Naive thymus-derived CD4-positive, alpha-beta T cell (primary cell): ENCODE measurements around the gene TSEN54. TPM values are rescaled to one million over a fixed set of nuclear protein-coding genes. Genes with fewer than 3 reads are reported as not detected.
"Not testable (repeated sequence)": the region's sequence is repeated elsewhere in the genome, so short reads cannot be mapped to it uniquely, and the experiment has no call there.

ENCODE experiments used
- ATAC-seq: fragments of 150-1000 bp; cut with Tn5 transposase; 2 replicates; pipeline ENCODE4 v1.10.0; 2021; ENCODE audit warnings: mild to moderate bottlenecking, moderate library complexity
- CTCF ChIA-PET: fragments of 350-600 bp; sonication (Branson Sonifier 250); formaldehyde crosslinking; loops from one replicate; lab custom pipeline; 2021; ENCODE audit warnings: antibody characterized with exemption; lab: Charles Lee
- POLR2A ChIA-PET: fragments of 350-600 bp; sonication (Branson Sonifier 250); formaldehyde crosslinking; loops from one replicate; lab custom pipeline; 2021; ENCODE audit warnings: antibody characterized with exemption, inconsistent platforms; lab: Charles Lee
- DNase-seq, 9 donors: peaks; one replicate each; pipeline versions ENCODE4 v3.0.0 to v3.0.0-alpha.2; 2020 to 2022; ENCODE audit warnings: mixed read lengths in 1 of 9
- H3K27ac ChIP-seq: one replicate; pipeline ENCODE4 v1.7.0; 2013; ENCODE audit warnings: mild to moderate bottlenecking, low read depth, low read length, moderate library complexity
- H3K27me3 ChIP-seq, 2 donors: one replicate each; pipeline ENCODE4 v1.7.0; 2013; ENCODE audit warnings: low read length in 2 of 2, mild to moderate bottlenecking in 2 of 2, moderate library complexity in 2 of 2; ENCODE audit not compliant: control insufficient read depth in 2 of 2, insufficient read depth in 2 of 2
- H3K36me3 ChIP-seq, 3 experiments: 1 replicate in 2 of 3; 2 replicates in 1 of 3; pipeline ENCODE4 v1.7.0; 2013; ENCODE audit warnings: low read length in 3 of 3, mild to moderate bottlenecking in 3 of 3, moderate library complexity in 1 of 3; ENCODE audit not compliant: insufficient read depth in 3 of 3, control insufficient read depth in 2 of 3
- H3K4me1 ChIP-seq, 2 donors: one replicate each; pipeline ENCODE4 v1.7.0; 2013; ENCODE audit warnings: low read length in 2 of 2, mild to moderate bottlenecking in 2 of 2, moderate library complexity in 1 of 2; ENCODE audit not compliant: control insufficient read depth in 2 of 2, insufficient read depth in 2 of 2
- H3K4me3 ChIP-seq: 2 replicates; pipeline ENCODE4 v1.7.0; 2013; ENCODE audit warnings: mild to moderate bottlenecking, low read length
- H3K9me3 ChIP-seq, 3 experiments: 1 replicate in 2 of 3; 2 replicates in 1 of 3; pipeline ENCODE4 v1.7.0; 2013; ENCODE audit warnings: low read length in 3 of 3; ENCODE audit not compliant: control insufficient read depth in 2 of 3
- H3K27ac Mint-ChIP-seq, 9 donors: one replicate each; pipeline ENCODE4 v1.8.0; 2020 to 2022; ENCODE audit warnings: mixed read lengths in 9 of 9, mild to moderate bottlenecking in 8 of 9, moderate library complexity in 5 of 9, inconsistent platforms in 2 of 9
- H3K27me3 Mint-ChIP-seq, 5 donors: one replicate each; pipeline ENCODE4 v1.8.0; 2021 to 2022; ENCODE audit warnings: mixed read lengths in 5 of 5, mild to moderate bottlenecking in 1 of 5
- H3K36me3 Mint-ChIP-seq, 5 donors: one replicate each; pipeline ENCODE4 v1.8.0; 2020 to 2022; ENCODE audit warnings: mixed read lengths in 5 of 5, mild to moderate bottlenecking in 3 of 5, inconsistent platforms in 1 of 5
- H3K4me1 Mint-ChIP-seq, 7 donors: one replicate each; pipeline ENCODE4 v1.8.0; 2020 to 2022; ENCODE audit warnings: mixed read lengths in 7 of 7, mild to moderate bottlenecking in 3 of 7, inconsistent platforms in 1 of 7
- H3K4me3 Mint-ChIP-seq, 10 donors: one replicate each; pipeline ENCODE4 v1.8.0; 2020 to 2022; ENCODE audit warnings: mild to moderate bottlenecking in 10 of 10, mixed read lengths in 10 of 10, moderate library complexity in 6 of 10, inconsistent platforms in 2 of 10
- H3K9me3 Mint-ChIP-seq, 11 donors: one replicate each; pipeline ENCODE4 v1.8.0; 2020 to 2022; ENCODE audit warnings: mixed read lengths in 11 of 11, mild to moderate bottlenecking in 4 of 11, inconsistent platforms in 1 of 11, moderate library complexity in 1 of 11
- intact Hi-C, 2 donors: fragments of 100-400 bp; cut with micrococcal nuclease; formaldehyde crosslinking; loops; one replicate each; pipeline ENCODE4 v1.15.1; 2023
- polyA plus RNA-seq, 2 donors: library from polyadenylated mRNA; unstranded; fragments of 300-500 nt; fragmentation: Illumina TruSeq; gene quantifications; one replicate each; pipeline ENCODE4 v1.2.3, GENCODE V29; 2021
- total RNA-seq, 6 experiments: library from RNA in 5 of 6; stranded (reverse) in 5 of 6; gene quantifications; 1 replicate in 5 of 6; 2 replicates in 1 of 6; pipeline ENCODE4 v1.2.3 and lab custom pipeline; 2021 to 2026

Gene TSEN54
- total and polyA plus RNA-seq, 7 experiments from 2014 or later = 36.2 to 85.0 (median 56.7) TPM

- intact Hi-C loops = loop anchor here (1.0 to 5.0 kb wide), 3 partner anchors 16 to 247 kb away; partner anchors contain the start of genes MIF4GD (in 1 of the 2), RECQL5 (in 1 of the 2) and SAP30BP (in 1 of the 2)
- peaks cover 0 to 23% (median 8%) of the 10 kb centered on the region in 5 donors for H3K36me3 Mint-ChIP-seq
- peak overlapping the region; percentile 71 for H3K27ac ChIP-seq
These were observed 2.7 kb downstream of the TSEN54 start for GRCh38 chr17:75518983-75519537.

GRCh38 chr17:75520413-75520812, 4.1 kb downstream of the TSEN54 start:
- H3K27me3 Mint-ChIP-seq, H3K4me3 ChIP-seq, H3K27ac Mint-ChIP-seq, CTCF ChIA-PET, DNase-seq, H3K4me3 Mint-ChIP-seq, H3K9me3 Mint-ChIP-seq, intact Hi-C loops, H3K9me3 ChIP-seq, H3K27ac ChIP-seq, ATAC-seq, H3K27me3 ChIP-seq: not testable (repeated sequence)
- Mint-ChIP-seq H3K4me1 (peaks cover 20 to 35% (median 24%) of the 10 kb centered on the region in 7 donors), H3K36me3 (peaks cover 0 to 23% (median 8%) of the 10 kb centered on the region in 5 donors)
- POLR2A ChIA-PET = interaction anchor here (0.7 kb wide), 2 partner anchors 12 to 52 kb away, joined by 3 read pairs; no protein-coding TSS in a partner anchor
- H3K36me3 ChIP-seq = peaks cover 8 to 44% (median 10%) of the 10 kb centered on the region in 3 experiments
- H3K4me1 ChIP-seq = peaks cover 23 to 25% of the 10 kb centered on the region in 2 donors

More at GRCh38 chr17:75518983-75519537, 2.7 kb downstream of the TSEN54 start:
- H3K4me1 Mint-ChIP-seq = peaks cover 18 to 29% (median 24%) of the 10 kb centered on the region in 7 donors
- peaks cover 0 to 2% (median 0%) of the 10 kb centered on the region in 11 donors for H3K9me3 Mint-ChIP-seq
- CTCF ChIA-PET = no interaction called here
- peak overlapping the region in 4 of 10 donors; percentile 77 to 82 (median 80) for H3K4me3 Mint-ChIP-seq
- Histone ChIP-seq H3K4me3 (peak overlapping the region; percentile 74), H3K27me3 (no peaks in the 10 kb centered on the region), H3K4me1 (peaks cover 23 to 25% of the 10 kb centered on the region in 2 donors), H3K9me3 (no peaks in the 10 kb centered on the region), H3K36me3 (peaks cover 8 to 44% (median 10%) of the 10 kb centered on the region in 3 experiments)
- DNase-seq = no peak
- H3K27me3 Mint-ChIP-seq = peaks cover 0 to 2% (median 0%) of the 10 kb centered on the region in 5 donors
- H3K27ac Mint-ChIP-seq = peak overlapping the region; percentile 32 to 96 (median 92)
- POLR2A ChIA-PET = interaction anchor here (1.0 to 1.4 kb wide), 4 partner anchors 16 to 230 kb away, joined by 3 to 5 read pairs (median 3); partner anchors contain the start of gene SLC25A19
- no peak for ATAC-seq

- Mint-ChIP-seq H3K36me3 (peaks cover 0 to 23% (median 8%) of the 10 kb centered on the region in 5 donors), H3K27ac (no peak overlapping the region), H3K4me3 (no peak overlapping the region), H3K4me1 (peaks cover 20 to 38% (median 28%) of the 10 kb centered on the region in 7 donors), H3K27me3 (peaks cover 0 to 1% (median 0%) of the 10 kb centered on the region in 5 donors), H3K9me3 (peaks cover 0 to 2% (median 0%) of the 10 kb centered on the region in 11 donors)
- H3K27ac ChIP-seq = no peak overlapping the region
- ATAC-seq = no peak
- CTCF ChIA-PET = no interaction called here
- no peaks in the 10 kb centered on the region for H3K27me3 ChIP-seq
- no peaks in the 10 kb centered on the region for H3K9me3 ChIP-seq
- POLR2A ChIA-PET = interaction anchor here (0.7 kb wide), 1 partner anchor 53 kb away, joined by 3 read pairs; no protein-coding TSS in a partner anchor
- no peak overlapping the region for H3K4me3 ChIP-seq
- peaks cover 25 to 27% of the 10 kb centered on the region in 2 donors for H3K4me1 ChIP-seq
- peaks cover 8 to 44% (median 10%) of the 10 kb centered on the region in 3 experiments for H3K36me3 ChIP-seq
- DNase-seq = no peak
- intact Hi-C loops = no loop called here
These were observed 5.0 kb downstream of the TSEN54 start for GRCh38 chr17:75521290-75521689.

- intact Hi-C loops = no loop called here
- H3K4me1 Mint-ChIP-seq = peaks cover 20 to 44% (median 34%) of the 10 kb centered on the region in 7 donors
- Histone ChIP-seq H3K9me3 (no peaks in the 10 kb centered on the region), H3K4me3 (no peak overlapping the region), H3K27me3 (no peaks in the 10 kb centered on the region), H3K4me1 (peaks cover 27 to 32% of the 10 kb centered on the region in 2 donors), H3K27ac (no peak overlapping the region), H3K36me3 (peaks cover 8 to 44% (median 10%) of the 10 kb centered on the region in 3 experiments)
- no peak overlapping the region for H3K4me3 Mint-ChIP-seq
- peaks cover 0 to 2% (median 0%) of the 10 kb centered on the region in 11 donors for H3K9me3 Mint-ChIP-seq
- peaks cover 0 to 23% (median 8%) of the 10 kb centered on the region in 5 donors for H3K36me3 Mint-ChIP-seq
- H3K27ac Mint-ChIP-seq = peak overlapping the region in 2 of 9 donors; percentile 2 to 75
- DNase-seq (no peak), ATAC-seq (no peak)
- POLR2A ChIA-PET = no interaction called here
- CTCF ChIA-PET = interaction anchor here (0.6 to 0.7 kb wide), 2 partner anchors 16 to 1227 kb away, joined by 3 read pairs; no protein-coding TSS in a partner anchor
- peaks cover 0 to 10% (median 0%) of the 10 kb centered on the region in 5 donors for H3K27me3 Mint-ChIP-seq
These were observed 5.8 kb downstream of the TSEN54 start for GRCh38 chr17:75521951-75522727.

GRCh38 chr17:75523647-75524046, 7.3 kb downstream of the TSEN54 start:
- Histone ChIP-seq H3K36me3 (peaks cover 8 to 44% (median 10%) of the 10 kb centered on the region in 3 experiments), H3K27ac (no peak overlapping the region), H3K27me3 (no peaks in the 10 kb centered on the region), H3K4me3 (no peak overlapping the region), H3K9me3 (no peaks in the 10 kb centered on the region), H3K4me1 (peaks cover 12 to 19% of the 10 kb centered on the region in 2 donors)
- peak overlapping the region in 4 of 10 donors; percentile 12 to 86 (median 48) for H3K4me3 Mint-ChIP-seq
- peak overlapping the region in 1 of 9 donors; percentile 12 for H3K27ac Mint-ChIP-seq
- H3K4me1 Mint-ChIP-seq = peaks cover 5 to 31% (median 20%) of the 10 kb centered on the region in 7 donors
- POLR2A ChIA-PET = interaction anchor here (0.6 to 2.1 kb wide), 8 partner anchors 7 to 254 kb away, joined by 3 to 19 read pairs (median 4); partner anchors contain the start of genes SLC25A19 and TSEN54
- peaks cover 0 to 11% (median 0%) of the 10 kb centered on the region in 5 donors for H3K27me3 Mint-ChIP-seq
- peaks cover 0 to 14% (median 5%) of the 10 kb centered on the region in 5 donors for H3K36me3 Mint-ChIP-seq
- ATAC-seq (no peak), DNase-seq (no peak)
- intact Hi-C loops = loop anchor here in 1 of 2 donors (2.0 kb wide), 5 partner anchors 119 to 651 kb away; partner anchors contain the start of genes FDXR, GRB2, SLC25A19 and SUMO2
- peaks cover 0 to 2% (median 0%) of the 10 kb centered on the region in 11 donors for H3K9me3 Mint-ChIP-seq
- CTCF ChIA-PET = interaction anchor here (0.6 kb wide), 2 partner anchors 12 to 731 kb away, joined by 3 read pairs; no protein-coding TSS in a partner anchor
